ENCODE results near the gene MAPKBP1.

Gene MAPKBP1

GRCh38 chr15:41817327-41817726, 43.0 kb downstream of the MAPKBP1 start:
- WGBS (ENCODE audit: insufficient coverage, insufficient read length): no CpG with 5 or more reads among the region's 14 CpGs
- no peak overlapping the region for H3K27ac ChIP-seq (ENCODE audit: low read length)

GRCh38 chr15:41817781-41818180, 43.5 kb downstream of the MAPKBP1 start:
- H3K36me3 ChIP-seq (ENCODE audit: control insufficient read depth, insufficient read depth, low read length): 0 out of 2 replicates have a peak, but pooled peaks cover 6% of the 10 kb centered on the region

More at GRCh38 chr15:41817327-41817726, 43.0 kb downstream of the MAPKBP1 start:
- no peak for DNase-seq (ENCODE audit: low read depth, low spot score)
- H3K27me3 ChIP-seq (ENCODE audit: control insufficient read depth, insufficient read depth, low read length): no peaks in the 10 kb centered on the region
- no peaks in the 10 kb centered on the region for H3K4me1 ChIP-seq (ENCODE audit: control insufficient read depth, insufficient read depth, low read length)
- H3K4me3 ChIP-seq (ENCODE audit: low read length): no peak overlapping the region
- 0 out of 2 replicates have a peak, but pooled peaks cover 5% of the 10 kb centered on the region for H3K36me3 ChIP-seq (ENCODE audit: control insufficient read depth, insufficient read depth, low read length)
- no peaks in the 10 kb centered on the region for H3K9me3 ChIP-seq (ENCODE audit: control insufficient read depth, insufficient read depth, low read length)

GRCh38 chr15:41819455-41820050, 45.3 kb downstream of the MAPKBP1 start:
- H3K4me3 ChIP-seq (ENCODE audit: low read length): no peak overlapping the region
- H3K9me3 ChIP-seq (ENCODE audit: control insufficient read depth, insufficient read depth, low read length): no peaks in the 10 kb centered on the region
- H3K27me3 ChIP-seq (ENCODE audit: control insufficient read depth, insufficient read depth, low read length): no peaks in the 10 kb centered on the region
- no peak for DNase-seq (ENCODE audit: low read depth, low spot score)
- WGBS (ENCODE audit: insufficient coverage, insufficient read length): no CpG with 5 or more reads among the region's 9 CpGs
- H3K27ac ChIP-seq (ENCODE audit: low read length): no peak overlapping the region
- H3K36me3 ChIP-seq (ENCODE audit: control insufficient read depth, insufficient read depth, low read length): 0 out of 2 replicates have a peak, but pooled peaks cover 12% of the 10 kb centered on the region
- H3K4me1 ChIP-seq (ENCODE audit: control insufficient read depth, insufficient read depth, low read length): no peaks in the 10 kb centered on the region

More at GRCh38 chr15:41817781-41818180, 43.5 kb downstream of the MAPKBP1 start:
- no peak overlapping the region for H3K27ac ChIP-seq (ENCODE audit: low read length)
- no peaks in the 10 kb centered on the region for H3K9me3 ChIP-seq (ENCODE audit: control insufficient read depth, insufficient read depth, low read length)
- no peak overlapping the region for H3K4me3 ChIP-seq (ENCODE audit: low read length)
- no peak for DNase-seq (ENCODE audit: low read depth, low spot score)
- no CpG with 5 or more reads among the region's 6 CpGs for WGBS (ENCODE audit: insufficient coverage, insufficient read length)
- H3K4me1 ChIP-seq (ENCODE audit: control insufficient read depth, insufficient read depth, low read length): no peaks in the 10 kb centered on the region
- no peaks in the 10 kb centered on the region for H3K27me3 ChIP-seq (ENCODE audit: control insufficient read depth, insufficient read depth, low read length)

- WGBS (ENCODE audit: insufficient coverage, insufficient read length): no CpG with 5 or more reads among the region's 6 CpGs
- DNase-seq (ENCODE audit: low read depth, low spot score): no peak
- Histone ChIP-seq H3K4me1 (ENCODE audit: control insufficient read depth, insufficient read depth, low read length) (no peaks in the 10 kb centered on the region), H3K4me3 (ENCODE audit: low read length) (no peak overlapping the region), H3K27ac (ENCODE audit: low read length) (no peak overlapping the region), H3K36me3 (ENCODE audit: control insufficient read depth, insufficient read depth, low read length) (0 out of 2 replicates have a peak, but pooled peaks cover 12% of the 10 kb centered on the region), H3K27me3 (ENCODE audit: control insufficient read depth, insufficient read depth, low read length) (no peaks in the 10 kb centered on the region), H3K9me3 (ENCODE audit: control insufficient read depth, insufficient read depth, low read length) (no peaks in the 10 kb centered on the region)
These were observed 46.6 kb downstream of the MAPKBP1 start for GRCh38 chr15:41820791-41821423.

GRCh38 chr15:41821831-41822230, 47.5 kb downstream of the MAPKBP1 start:
- H3K4me1 ChIP-seq (ENCODE audit: control insufficient read depth, insufficient read depth, low read length): no peaks in the 10 kb centered on the region
- no peak overlapping the region for H3K4me3 ChIP-seq (ENCODE audit: low read length)
- WGBS (ENCODE audit: insufficient coverage, insufficient read length): no CpG with 5 or more reads among the region's 4 CpGs
- H3K27ac ChIP-seq (ENCODE audit: low read length): no peak overlapping the region
- H3K36me3 ChIP-seq (ENCODE audit: control insufficient read depth, insufficient read depth, low read length): 0 out of 2 replicates have a peak, but pooled peaks cover 12% of the 10 kb centered on the region
- no peak for DNase-seq (ENCODE audit: low read depth, low spot score)
- H3K27me3 ChIP-seq (ENCODE audit: control insufficient read depth, insufficient read depth, low read length): no peaks in the 10 kb centered on the region
- H3K9me3 ChIP-seq (ENCODE audit: control insufficient read depth, insufficient read depth, low read length): no peaks in the 10 kb centered on the region

- H3K27ac ChIP-seq (ENCODE audit: low read length): no peak overlapping the region
- no peaks in the 10 kb centered on the region for H3K9me3 ChIP-seq (ENCODE audit: control insufficient read depth, insufficient read depth, low read length)
- H3K27me3 ChIP-seq (ENCODE audit: control insufficient read depth, insufficient read depth, low read length): no peaks in the 10 kb centered on the region
- no peak overlapping the region for H3K4me3 ChIP-seq (ENCODE audit: low read length)
- no CpG with 5 or more reads among the region's 6 CpGs for WGBS (ENCODE audit: insufficient coverage, insufficient read length)
- H3K4me1 ChIP-seq (ENCODE audit: control insufficient read depth, insufficient read depth, low read length): no peaks in the 10 kb centered on the region
- DNase-seq (ENCODE audit: low read depth, low spot score): no peak
- H3K36me3 ChIP-seq (ENCODE audit: control insufficient read depth, insufficient read depth, low read length): 0 out of 2 replicates have a peak, but pooled peaks cover 10% of the 10 kb centered on the region
These were observed 48.2 kb downstream of the MAPKBP1 start for GRCh38 chr15:41822471-41822870.

GRCh38 chr15:41822957-41823356, 48.7 kb downstream of the MAPKBP1 start:
- WGBS (ENCODE audit: insufficient coverage, insufficient read length): no CpG with 5 or more reads among the region's 6 CpGs
- no peak overlapping the region for H3K4me3 ChIP-seq (ENCODE audit: low read length)
- no peaks in the 10 kb centered on the region for H3K27me3 ChIP-seq (ENCODE audit: control insufficient read depth, insufficient read depth, low read length)
- 0 out of 2 replicates have a peak, but pooled peaks cover 10% of the 10 kb centered on the region for H3K36me3 ChIP-seq (ENCODE audit: control insufficient read depth, insufficient read depth, low read length)
- no peak for DNase-seq (ENCODE audit: low read depth, low spot score)
- H3K4me1 ChIP-seq (ENCODE audit: control insufficient read depth, insufficient read depth, low read length): no peaks in the 10 kb centered on the region
- H3K9me3 ChIP-seq (ENCODE audit: control insufficient read depth, insufficient read depth, low read length): no peaks in the 10 kb centered on the region
- H3K27ac ChIP-seq (ENCODE audit: low read length): no peak overlapping the region

- H3K4me1 ChIP-seq (ENCODE audit: control insufficient read depth, insufficient read depth, low read length): no peaks in the 10 kb centered on the region
- H3K9me3 ChIP-seq (ENCODE audit: control insufficient read depth, insufficient read depth, low read length): no peaks in the 10 kb centered on the region
- no peak overlapping the region for H3K27ac ChIP-seq (ENCODE audit: low read length)
- H3K36me3 ChIP-seq (ENCODE audit: control insufficient read depth, insufficient read depth, low read length): 0 out of 2 replicates have a peak, but pooled peaks cover 10% of the 10 kb centered on the region
- no peak overlapping the region for H3K4me3 ChIP-seq (ENCODE audit: low read length)
- no peaks in the 10 kb centered on the region for H3K27me3 ChIP-seq (ENCODE audit: control insufficient read depth, insufficient read depth, low read length)
- no peak for DNase-seq (ENCODE audit: low read depth, low spot score)
- WGBS (ENCODE audit: insufficient coverage, insufficient read length): no CpG with 5 or more reads among the region's 11 CpGs
These were observed 49.2 kb downstream of the MAPKBP1 start for GRCh38 chr15:41823502-41823901.

GRCh38 chr15:41824062-41824745, 49.9 kb downstream of the MAPKBP1 start:
- no peak for DNase-seq (ENCODE audit: low read depth, low spot score)
- WGBS (ENCODE audit: insufficient coverage, insufficient read length): no CpG with 5 or more reads among the region's 19 CpGs
- Histone ChIP-seq H3K36me3 (ENCODE audit: control insufficient read depth, insufficient read depth, low read length) (0 out of 2 replicates have a peak, but pooled peaks cover 7% of the 10 kb centered on the region), H3K9me3 (ENCODE audit: control insufficient read depth, insufficient read depth, low read length) (no peaks in the 10 kb centered on the region), H3K4me1 (ENCODE audit: control insufficient read depth, insufficient read depth, low read length) (no peaks in the 10 kb centered on the region), H3K27ac (ENCODE audit: low read length) (no peak overlapping the region), H3K27me3 (ENCODE audit: control insufficient read depth, insufficient read depth, low read length) (no peaks in the 10 kb centered on the region), H3K4me3 (ENCODE audit: low read length) (no peak overlapping the region)

GRCh38 chr15:41825145-41825544, 50.9 kb downstream of the MAPKBP1 start:
- WGBS (ENCODE audit: insufficient coverage, insufficient read length): no CpG with 5 or more reads among the region's 10 CpGs
- H3K27me3 ChIP-seq (ENCODE audit: control insufficient read depth, insufficient read depth, low read length): no peaks in the 10 kb centered on the region
- H3K36me3 ChIP-seq (ENCODE audit: control insufficient read depth, insufficient read depth, low read length): 0 out of 2 replicates have a peak, but pooled peaks cover 7% of the 10 kb centered on the region
- no peak for DNase-seq (ENCODE audit: low read depth, low spot score)
- no peak overlapping the region for H3K4me3 ChIP-seq (ENCODE audit: low read length)
- H3K9me3 ChIP-seq (ENCODE audit: control insufficient read depth, insufficient read depth, low read length): no peaks in the 10 kb centered on the region
- no peaks in the 10 kb centered on the region for H3K4me1 ChIP-seq (ENCODE audit: control insufficient read depth, insufficient read depth, low read length)
- no peak overlapping the region for H3K27ac ChIP-seq (ENCODE audit: low read length)
